HepG2 (cell line): ENCODE data around the gene CELSR3. TPM values are rescaled to one million over a fixed set of nuclear protein-coding genes. Genes with fewer than 3 reads are reported as not detected.

Source experiments
- ATF7-NPFF ChIP-seq: sonication (generic); formaldehyde crosslinking; IDR thresholded peaks from 2 replicates; pipeline ENCODE4 v1.8.1; 2023; ENCODE audit warnings: mild to moderate bottlenecking, low read depth, missing genetic modification reagents, moderate library complexity
- CCDC6 ChIP-seq: sonication (generic); formaldehyde crosslinking; IDR thresholded peaks from 2 replicates; pipeline ENCODE4 v1.8.1; 2022; ENCODE audit warnings: mild to moderate bottlenecking, missing genetic modification reagents, moderate library complexity
- NAIF1 ChIP-seq: sonication (generic); formaldehyde crosslinking; IDR thresholded peaks from 2 replicates; pipeline ENCODE4 v1.5.0; 2020; ENCODE audit warnings: mild to moderate bottlenecking, missing genetic modification reagents, borderline replicate concordance
- PITX1 ChIP-seq: sonication (generic); formaldehyde crosslinking; IDR thresholded peaks from 2 replicates; pipeline ENCODE4 v1.5.1; 2020; ENCODE audit warnings: mild to moderate bottlenecking, missing genetic modification reagents
- PPARG ChIP-seq: conservative IDR thresholded peaks from 2 replicates; pipeline ENCODE4 v1.6.1; 2016; ENCODE audit warnings: missing biosample characterization, missing genetic modification reagents
- RCOR2 ChIP-seq: IDR thresholded peaks from 2 replicates; pipeline ENCODE4 v1.6.1; 2016; ENCODE audit warnings: missing biosample characterization, missing genetic modification reagents
- RFX1 ChIP-seq: fragments of 450-650 bp; IDR thresholded peaks from 2 replicates; pipeline ENCODE4 v1.6.1; 2017
- SP5 ChIP-seq: IDR thresholded peaks from 2 replicates; pipeline ENCODE4 v1.6.1; 2016; ENCODE audit warnings: low read depth, borderline replicate concordance
- XRCC5 ChIP-seq: fragments of 200-400 bp; formaldehyde crosslinking; optimal IDR thresholded peaks from 2 replicates; pipeline ENCODE3; 2017; ENCODE audit warnings: mild to moderate bottlenecking, low read length
- ZNF589 ChIP-seq: sonication (generic); formaldehyde crosslinking; conservative IDR thresholded peaks from 2 replicates; pipeline ENCODE4 v1.8.0; 2022; ENCODE audit warnings: mild to moderate bottlenecking, moderate library complexity, missing genetic modification reagents
- ZNF703 ChIP-seq: sonication (generic); formaldehyde crosslinking; IDR thresholded peaks from 2 replicates; pipeline ENCODE4 v1.5.1; 2020; ENCODE audit warnings: missing genetic modification reagents, mild to moderate bottlenecking, moderate library complexity, borderline replicate concordance
- polyA plus RNA-seq, 8 experiments: library from polyadenylated mRNA; depleted of rRNA in 3 of 8; stranded (reverse) in 7 of 8; unstranded in 1 of 8; fragments of >200 nt; fragmentation: Illumina TruSeq in 4 of 8; extraction: Trizol in 4 of 8; gene quantifications; 2 replicates each; pipeline versions ENCODE4 v1.2.1 to v1.2.3, GENCODE V29; 2011 to 2016; ENCODE audit warnings: low read depth in 4 of 8, missing spikeins in 1 of 8, mixed read lengths in 1 of 8; ENCODE audit not compliant: insufficient read depth in 1 of 8
- total RNA-seq, 5 experiments: library from RNA; depleted of rRNA; stranded (reverse); fragments of >200 nt; fragmentation: Illumina TruSeq; extraction: Trizol; gene quantifications; 2 replicates each; pipeline ENCODE4 v1.2.3, GENCODE V29; 2016; ENCODE audit warnings: low read depth in 1 of 5
- TF ChIP-seq, protein P1 (sequence below): IDR thresholded peaks from 2 replicates; pipeline ENCODE4 v1.6.1; 2016; ENCODE audit warnings: missing compliant biosample characterization, missing genetic modification reagents, borderline replicate concordance
- TF ChIP-seq, protein P2 (sequence below): sonication (generic); formaldehyde crosslinking; IDR thresholded peaks from 2 replicates; pipeline ENCODE4 v1.4.0; 2020; ENCODE audit warnings: mild to moderate bottlenecking, missing genetic modification reagents
- TF ChIP-seq, protein P3 (sequence below): sonication (generic); formaldehyde crosslinking; IDR thresholded peaks from 2 replicates; pipeline ENCODE4 v1.9.0; 2021; ENCODE audit warnings: missing genetic modification reagents, borderline replicate concordance
- TF ChIP-seq, protein P4 (sequence below): IDR thresholded peaks from 2 replicates; pipeline ENCODE4 v1.6.1; 2018; ENCODE audit warnings: missing genetic modification reagents
- TF ChIP-seq, protein P5 (sequence below): sonication (generic); formaldehyde crosslinking; IDR thresholded peaks from 2 replicates; pipeline ENCODE4 v1.8.0; 2023; ENCODE audit warnings: mild to moderate bottlenecking, missing genetic modification reagents
- TF ChIP-seq, protein P6 (sequence below): sonication (generic); formaldehyde crosslinking; IDR thresholded peaks from 2 replicates; pipeline ENCODE4 v1.8.1; 2023; ENCODE audit warnings: mild to moderate bottlenecking, moderate library complexity, missing genetic modification reagents

Gene CELSR3
- total and polyA plus RNA-seq, 2 of the 13 experiments (the other 11 are each of a cell fraction or from before 2014, with no cell fraction given): 5.4 to 6.7 TPM

DNA sequence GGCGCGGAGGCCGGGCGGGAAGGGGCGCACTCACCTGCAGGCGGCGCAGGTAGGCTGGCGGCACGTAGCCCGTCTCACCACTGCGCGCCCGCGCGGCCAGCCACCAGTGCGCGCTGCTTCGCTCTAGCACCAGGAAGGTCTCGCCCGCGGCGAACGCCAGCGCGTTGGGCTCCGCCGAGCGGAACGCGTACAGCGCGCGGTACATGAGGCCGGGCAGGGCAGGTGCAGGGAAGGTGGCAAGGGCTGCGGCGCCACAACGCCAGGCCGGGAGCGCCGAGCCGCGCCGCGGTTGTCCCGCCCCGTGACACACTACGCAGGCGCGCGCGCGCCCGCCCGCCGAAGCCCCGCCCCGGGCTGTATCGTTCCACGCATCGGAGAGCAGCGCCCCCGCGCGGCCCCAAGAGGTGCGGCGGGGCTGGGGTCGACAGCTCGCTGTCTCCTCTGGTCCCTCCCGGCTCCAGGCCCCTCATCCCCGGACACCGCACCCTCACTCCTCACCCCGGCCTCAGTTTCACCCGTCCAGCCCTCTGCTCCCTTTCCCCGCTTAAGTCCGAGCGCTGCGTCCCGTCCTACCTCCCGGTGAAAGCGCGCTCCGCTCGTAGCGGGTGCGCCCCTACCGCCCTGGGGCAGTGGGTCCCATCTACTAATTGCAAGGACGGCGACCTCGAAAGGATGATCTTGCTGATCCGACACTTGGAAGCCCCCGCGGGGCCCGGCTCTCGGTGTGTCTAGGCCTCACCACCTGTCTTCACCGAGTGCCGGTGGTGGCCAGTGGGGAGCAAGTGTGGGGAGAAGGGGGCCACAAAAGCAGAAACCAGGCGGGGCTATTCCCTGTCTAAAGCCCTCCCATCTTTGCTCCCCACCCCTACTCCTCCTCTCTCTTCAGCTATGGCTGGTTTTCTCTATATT, 23.2 kb upstream of the CELSR3 start, which contains the start of gene NCKIPSD (continued):
- TF ChIP-seq, protein P1, sequence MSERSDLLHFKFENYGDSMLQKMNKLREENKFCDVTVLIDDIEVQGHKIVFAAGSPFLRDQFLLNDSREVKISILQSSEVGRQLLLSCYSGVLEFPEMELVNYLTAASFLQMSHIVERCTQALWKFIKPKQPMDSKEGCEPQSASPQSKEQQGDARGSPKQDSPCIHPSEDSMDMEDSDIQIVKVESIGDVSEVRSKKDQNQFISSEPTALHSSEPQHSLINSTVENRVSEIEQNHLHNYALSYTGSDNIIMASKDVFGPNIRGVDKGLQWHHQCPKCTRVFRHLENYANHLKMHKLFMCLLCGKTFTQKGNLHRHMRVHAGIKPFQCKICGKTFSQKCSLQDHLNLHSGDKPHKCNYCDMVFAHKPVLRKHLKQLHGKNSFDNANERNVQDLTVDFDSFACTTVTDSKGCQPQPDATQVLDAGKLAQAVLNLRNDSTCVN (CRISPR knock-in tag): peak; percentile 75; the same call in 1 of the 2 replicates
- TF ChIP-seq, protein P2, sequence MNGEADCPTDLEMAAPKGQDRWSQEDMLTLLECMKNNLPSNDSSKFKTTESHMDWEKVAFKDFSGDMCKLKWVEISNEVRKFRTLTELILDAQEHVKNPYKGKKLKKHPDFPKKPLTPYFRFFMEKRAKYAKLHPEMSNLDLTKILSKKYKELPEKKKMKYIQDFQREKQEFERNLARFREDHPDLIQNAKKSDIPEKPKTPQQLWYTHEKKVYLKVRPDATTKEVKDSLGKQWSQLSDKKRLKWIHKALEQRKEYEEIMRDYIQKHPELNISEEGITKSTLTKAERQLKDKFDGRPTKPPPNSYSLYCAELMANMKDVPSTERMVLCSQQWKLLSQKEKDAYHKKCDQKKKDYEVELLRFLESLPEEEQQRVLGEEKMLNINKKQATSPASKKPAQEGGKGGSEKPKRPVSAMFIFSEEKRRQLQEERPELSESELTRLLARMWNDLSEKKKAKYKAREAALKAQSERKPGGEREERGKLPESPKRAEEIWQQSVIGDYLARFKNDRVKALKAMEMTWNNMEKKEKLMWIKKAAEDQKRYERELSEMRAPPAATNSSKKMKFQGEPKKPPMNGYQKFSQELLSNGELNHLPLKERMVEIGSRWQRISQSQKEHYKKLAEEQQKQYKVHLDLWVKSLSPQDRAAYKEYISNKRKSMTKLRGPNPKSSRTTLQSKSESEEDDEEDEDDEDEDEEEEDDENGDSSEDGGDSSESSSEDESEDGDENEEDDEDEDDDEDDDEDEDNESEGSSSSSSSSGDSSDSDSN (CRISPR knock-in tag): peak; percentile 76; the same call in 1 of the 2 replicates
- TF ChIP-seq NAIF1 (CRISPR knock-in tag) (no peak), RCOR2 (CRISPR knock-in tag) (no peak), ZNF589 (CRISPR knock-in tag) (no peak), CCDC6 (CRISPR knock-in tag) (peak; percentile 95), SP5 (CRISPR knock-in tag) (0 out of 2 replicates have a peak, but pooled peaks have one; percentile 10), RFX1 (no peak), ZNF703 (no peak), PPARG (CRISPR knock-in tag) (0 out of 2 replicates have a peak, but pooled peaks have one; percentile 13), PITX1 (CRISPR knock-in tag) (no peak), ATF7-NPFF (CRISPR knock-in tag) (peak; percentile 91), XRCC5 (peak; percentile 58)
- TF ChIP-seq, protein P3, sequence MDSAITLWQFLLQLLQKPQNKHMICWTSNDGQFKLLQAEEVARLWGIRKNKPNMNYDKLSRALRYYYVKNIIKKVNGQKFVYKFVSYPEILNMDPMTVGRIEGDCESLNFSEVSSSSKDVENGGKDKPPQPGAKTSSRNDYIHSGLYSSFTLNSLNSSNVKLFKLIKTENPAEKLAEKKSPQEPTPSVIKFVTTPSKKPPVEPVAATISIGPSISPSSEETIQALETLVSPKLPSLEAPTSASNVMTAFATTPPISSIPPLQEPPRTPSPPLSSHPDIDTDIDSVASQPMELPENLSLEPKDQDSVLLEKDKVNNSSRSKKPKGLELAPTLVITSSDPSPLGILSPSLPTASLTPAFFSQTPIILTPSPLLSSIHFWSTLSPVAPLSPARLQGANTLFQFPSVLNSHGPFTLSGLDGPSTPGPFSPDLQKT (CRISPR knock-in tag): no peak
- TF ChIP-seq, protein P4, sequence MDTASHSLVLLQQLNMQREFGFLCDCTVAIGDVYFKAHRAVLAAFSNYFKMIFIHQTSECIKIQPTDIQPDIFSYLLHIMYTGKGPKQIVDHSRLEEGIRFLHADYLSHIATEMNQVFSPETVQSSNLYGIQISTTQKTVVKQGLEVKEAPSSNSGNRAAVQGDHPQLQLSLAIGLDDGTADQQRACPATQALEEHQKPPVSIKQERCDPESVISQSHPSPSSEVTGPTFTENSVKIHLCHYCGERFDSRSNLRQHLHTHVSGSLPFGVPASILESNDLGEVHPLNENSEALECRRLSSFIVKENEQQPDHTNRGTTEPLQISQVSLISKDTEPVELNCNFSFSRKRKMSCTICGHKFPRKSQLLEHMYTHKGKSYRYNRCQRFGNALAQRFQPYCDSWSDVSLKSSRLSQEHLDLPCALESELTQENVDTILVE: no peak
- TF ChIP-seq, protein P5, sequence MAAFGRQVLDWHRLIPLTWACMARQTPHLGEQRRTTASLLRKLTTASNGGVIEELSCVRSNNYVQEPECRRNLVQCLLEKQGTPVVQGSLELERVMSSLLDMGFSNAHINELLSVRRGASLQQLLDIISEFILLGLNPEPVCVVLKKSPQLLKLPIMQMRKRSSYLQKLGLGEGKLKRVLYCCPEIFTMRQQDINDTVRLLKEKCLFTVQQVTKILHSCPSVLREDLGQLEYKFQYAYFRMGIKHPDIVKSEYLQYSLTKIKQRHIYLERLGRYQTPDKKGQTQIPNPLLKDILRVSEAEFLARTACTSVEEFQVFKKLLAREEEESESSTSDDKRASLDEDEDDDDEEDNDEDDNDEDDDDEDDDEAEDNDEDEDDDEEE (CRISPR knock-in tag): 0 out of 2 replicates have a peak, but pooled peaks have one; percentile 86
- TF ChIP-seq, protein P6, sequence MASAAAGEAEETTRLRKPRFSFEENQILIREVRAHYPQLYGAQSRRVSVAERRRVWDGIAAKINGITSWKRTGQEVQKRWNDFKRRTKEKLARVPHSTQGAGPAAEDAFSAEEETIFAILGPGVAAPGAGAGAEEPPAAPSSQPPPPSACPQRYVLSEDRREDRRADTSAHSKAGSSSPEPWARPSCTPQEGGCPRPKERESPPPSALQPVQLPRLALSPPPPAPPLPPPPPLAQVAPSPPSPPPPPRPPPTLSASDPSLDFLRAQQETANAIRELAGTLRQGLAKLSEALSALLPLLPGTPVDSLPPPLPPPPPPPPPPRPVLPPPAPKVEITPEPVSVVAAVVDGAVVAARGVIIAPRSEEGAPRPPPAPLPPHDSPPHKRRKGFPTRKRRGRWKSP (CRISPR knock-in tag): no peak; the same call in 1 of the 2 replicates
